HG03521 (cell line): ENCODE measurements around the gene POMP.
"Not testable (repeated sequence)": the region's sequence is repeated elsewhere in the genome, so short reads cannot be mapped to it uniquely, and the experiment has no call there.

Experiments used
- ATAC-seq: cut with Tn5 transposase; IDR thresholded peaks from one replicate; pipeline ENCODE4 v1.9.1; 2021; ENCODE audit warnings: mild to moderate bottlenecking, moderate library complexity; ENCODE audit not compliant: unreplicated experiment

Gene POMP

DNA sequence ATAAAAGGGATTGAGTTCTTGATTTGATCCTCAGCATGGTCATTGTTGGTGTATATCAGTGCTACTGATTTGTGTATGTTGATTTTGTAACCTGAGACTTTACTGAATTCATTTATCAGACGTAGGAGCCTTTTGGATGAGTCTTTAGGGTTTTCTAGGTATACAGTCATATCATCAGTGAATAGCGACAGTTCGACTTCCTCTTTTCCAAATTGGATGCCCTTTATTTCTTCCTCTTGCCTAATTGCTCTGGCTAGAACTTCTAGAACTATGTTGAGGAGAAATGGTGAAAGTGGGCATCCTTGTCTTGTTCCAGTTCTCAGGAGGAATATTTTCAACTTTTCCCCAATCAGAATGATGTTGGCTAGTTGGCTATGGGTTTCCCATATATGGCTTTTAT, 27.0 kb downstream of the POMP start:
- no peak for ATAC-seq

DNA sequence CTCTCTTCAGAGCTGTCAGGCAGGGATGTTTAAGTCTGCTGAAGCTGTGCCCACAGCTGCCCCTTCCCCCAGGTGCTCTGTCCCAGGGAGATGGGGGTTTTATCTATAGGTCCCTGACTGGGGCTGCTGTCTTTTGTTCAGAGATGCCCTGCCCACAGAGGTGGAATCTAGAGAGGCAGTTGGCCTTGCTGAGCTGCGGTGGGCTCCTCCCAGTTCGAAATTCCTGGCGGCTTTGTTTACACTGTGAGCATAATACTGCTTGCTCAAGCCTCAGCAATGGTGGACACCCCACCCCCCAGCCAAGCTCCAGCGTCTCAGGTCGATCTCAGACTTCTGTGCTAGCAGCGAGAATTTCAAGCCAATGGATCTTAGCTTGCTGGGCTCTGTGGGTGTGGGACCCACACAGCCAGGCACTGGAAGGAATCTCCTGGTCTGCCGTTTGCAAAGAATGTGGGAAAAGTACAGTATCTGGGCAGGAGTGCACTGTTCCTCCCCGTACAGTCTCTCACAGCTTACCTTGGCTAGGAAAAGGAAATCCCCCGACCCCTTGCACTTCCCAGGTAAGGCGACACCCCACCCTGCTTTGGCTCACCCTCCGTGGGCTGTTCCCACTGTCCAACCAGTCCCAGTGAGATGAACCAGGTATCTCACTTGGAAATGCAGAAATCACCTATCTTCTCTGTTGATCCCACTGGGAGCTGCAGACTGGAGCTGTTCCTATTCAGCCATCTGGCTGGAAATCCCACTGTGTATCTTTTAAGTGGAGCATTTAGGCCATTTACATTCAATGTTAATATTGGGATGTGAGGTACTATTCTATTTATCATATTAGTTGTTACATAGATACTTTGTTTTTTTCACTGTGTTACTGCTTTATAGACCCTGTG, 34.9 kb downstream of the POMP start:
- not testable (repeated sequence) for ATAC-seq

DNA sequence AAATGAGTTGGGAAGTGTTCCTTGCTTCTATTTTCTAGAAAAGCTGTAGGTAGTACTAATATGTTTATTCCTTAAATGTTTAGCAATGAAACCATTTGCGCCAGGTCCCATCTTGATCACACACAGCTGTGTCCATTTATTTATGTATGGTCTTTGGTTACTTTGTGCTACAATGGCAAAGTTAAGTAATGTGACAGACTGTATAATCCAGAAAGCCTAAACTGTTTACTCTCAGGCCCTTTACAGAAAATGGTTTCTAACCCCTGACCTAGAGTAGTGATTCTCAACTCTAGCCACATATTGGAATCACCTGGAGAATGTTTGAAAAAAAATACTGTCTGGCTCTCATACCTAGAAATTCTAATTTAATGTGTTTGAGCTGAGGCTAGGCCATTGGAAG, 38.5 kb downstream of the POMP start:
- no peak for ATAC-seq

DNA sequence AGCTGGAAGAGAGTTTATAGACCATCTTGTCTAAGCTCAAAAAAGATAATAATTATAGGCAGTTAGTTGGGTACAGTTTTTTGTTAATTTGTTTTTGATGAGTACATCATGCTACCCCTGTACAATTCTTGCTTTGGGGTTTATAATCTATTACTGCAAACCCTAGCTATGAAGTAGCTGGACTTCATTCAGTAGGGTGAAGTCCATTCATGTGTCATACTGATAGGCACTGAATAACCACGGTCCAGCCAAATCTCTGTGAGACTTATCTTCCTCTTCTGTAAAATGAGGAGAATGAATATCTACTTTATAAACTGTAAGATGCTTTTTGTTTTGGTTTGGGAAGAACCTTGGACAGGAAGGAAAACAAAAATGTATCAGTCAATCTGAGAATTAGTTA, 40.3 kb downstream of the POMP start:
- no peak for ATAC-seq

DNA sequence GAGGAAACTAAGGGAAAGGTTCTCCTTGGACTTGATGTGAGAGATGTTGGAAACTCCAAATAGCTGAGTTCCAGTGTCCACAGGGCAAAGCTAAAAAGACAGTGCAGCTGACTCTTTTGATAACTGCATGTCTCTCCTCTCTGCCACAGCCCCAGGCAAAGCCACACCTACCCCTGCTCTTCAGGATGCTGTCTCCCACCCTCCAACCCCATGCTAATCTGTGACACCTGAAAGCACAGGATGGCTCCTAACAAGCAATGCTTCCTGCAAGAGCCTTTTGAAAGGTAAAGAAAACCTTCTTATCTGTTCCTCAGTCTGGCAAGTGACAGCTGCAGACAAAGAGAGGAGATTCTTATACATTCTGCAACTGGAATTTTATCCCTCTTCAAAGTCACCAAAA, 45.4 kb downstream of the POMP start:
- ATAC-seq: no peak

DNA sequence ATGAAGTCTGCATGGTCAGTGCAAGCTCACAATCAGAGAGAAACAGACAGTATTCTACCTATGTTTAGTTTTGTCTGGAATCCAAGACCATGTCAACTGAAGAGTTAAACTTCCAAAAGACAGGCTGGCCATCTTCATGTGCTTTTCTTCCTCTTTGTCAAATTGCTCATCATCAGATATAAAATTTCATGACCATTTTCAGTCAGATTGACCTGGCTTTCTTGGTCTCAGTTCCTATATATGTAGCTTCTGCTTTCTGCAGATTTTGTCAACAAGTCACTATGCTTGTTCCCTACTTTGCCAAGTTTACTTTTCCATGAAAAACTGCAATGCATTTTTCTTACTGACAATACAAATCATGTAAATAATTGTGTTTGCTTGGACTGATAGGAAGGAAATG, 46.0 kb downstream of the POMP start:
- ATAC-seq: no peak

DNA sequence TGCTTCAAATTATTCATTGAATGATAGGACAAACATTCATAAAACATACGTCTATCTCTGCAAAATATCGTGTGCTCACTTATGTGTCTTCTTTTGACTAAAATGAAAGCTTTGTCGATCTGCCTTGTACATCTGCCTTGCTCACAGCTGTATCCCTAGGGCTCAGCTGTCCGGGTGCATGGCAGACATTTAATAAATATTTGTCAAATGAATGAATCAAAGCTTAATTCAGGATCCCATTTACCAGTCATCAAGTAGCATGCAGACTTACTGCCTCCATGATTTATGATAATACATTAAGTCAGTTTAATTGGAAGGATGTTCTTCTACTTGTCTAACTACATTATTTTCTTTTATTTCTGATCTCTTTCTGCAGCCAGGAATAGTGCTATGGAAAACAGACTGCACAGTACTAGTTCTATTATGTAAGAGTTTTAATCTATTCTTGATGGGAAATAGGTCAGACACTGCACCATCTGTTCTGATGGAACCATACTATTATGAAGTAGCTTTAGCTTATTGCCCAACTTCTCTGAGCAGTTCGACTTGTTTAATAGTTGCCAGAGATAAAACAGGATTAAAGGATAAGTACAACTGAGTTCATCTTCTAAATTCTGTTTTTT, 46.6 kb downstream of the POMP start:
- ATAC-seq: no peak

DNA sequence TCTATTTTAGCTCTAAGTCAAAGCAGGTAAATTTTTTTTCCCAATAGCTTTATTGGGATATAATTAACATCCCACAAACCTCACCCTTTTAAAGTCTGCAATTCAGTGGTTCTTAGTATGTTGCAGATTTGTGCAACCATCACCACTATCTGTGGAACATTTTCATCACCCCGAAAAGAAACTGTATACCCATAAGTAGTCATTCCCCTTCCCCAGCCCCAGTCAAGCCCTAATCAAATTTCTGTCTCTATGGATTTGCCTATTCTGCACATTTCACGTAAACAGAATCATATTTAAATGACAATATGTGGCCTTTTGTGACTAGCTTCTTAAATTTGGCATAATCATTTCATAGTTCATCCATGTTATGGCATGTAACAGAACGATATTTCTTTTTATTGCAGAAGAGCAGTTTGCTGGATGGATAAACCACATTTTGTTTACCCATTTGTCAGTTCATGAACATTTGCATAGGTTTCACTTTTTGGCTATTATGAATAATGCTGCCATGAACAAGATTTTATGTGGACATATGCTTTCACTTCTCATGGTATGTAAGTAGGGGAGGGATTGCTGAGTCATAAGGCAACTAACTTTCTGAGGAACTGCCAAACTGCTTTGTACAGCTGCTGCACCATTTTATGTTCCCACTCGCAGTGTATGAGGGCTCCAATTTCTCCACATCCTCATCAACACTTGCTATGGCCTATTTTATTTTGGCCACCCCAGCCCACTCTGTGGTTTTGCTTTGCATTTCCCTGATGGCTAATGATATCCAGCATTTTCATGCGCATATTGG, 48.9 kb downstream of the POMP start:
- ATAC-seq: peak; percentile 98

DNA sequence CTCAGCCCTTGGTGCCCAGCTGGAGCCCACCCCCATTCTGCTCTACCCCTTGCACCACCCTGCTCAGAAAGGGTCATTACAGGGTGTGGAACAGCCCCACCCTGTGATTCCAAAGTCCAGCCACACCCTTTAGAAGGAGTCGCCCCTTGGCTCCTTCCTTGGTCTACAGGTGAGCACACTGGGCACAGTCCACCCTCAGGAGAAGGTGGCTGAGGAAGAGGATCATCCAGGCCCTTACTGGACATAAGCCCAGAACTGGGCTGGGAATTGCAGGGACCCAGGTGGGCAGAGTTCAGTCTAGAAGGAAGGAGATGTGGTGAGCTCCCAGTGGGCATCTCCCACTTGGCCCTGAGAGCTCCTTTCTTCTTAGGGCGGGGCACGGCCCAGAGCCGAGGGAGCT, 51.2 kb downstream of the POMP start:
- no peak for ATAC-seq

DNA sequence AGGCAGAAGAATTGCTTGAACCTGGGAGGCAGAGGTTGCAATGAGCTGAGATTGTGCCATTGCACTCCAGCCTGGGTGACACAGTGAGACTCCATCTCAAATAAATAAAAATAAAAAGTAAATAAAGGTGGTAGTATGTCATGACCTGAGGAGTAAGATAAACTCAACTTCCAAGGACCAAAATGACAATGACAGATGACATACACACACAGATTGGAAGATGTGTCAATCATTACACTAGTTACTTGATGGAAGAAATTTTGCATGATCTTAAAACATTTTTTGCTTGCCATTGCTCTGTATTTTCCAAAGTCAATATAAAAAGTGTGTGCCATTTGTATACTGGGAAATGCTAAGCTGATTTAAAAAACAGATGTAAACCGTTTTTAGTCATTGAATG, 55.7 kb downstream of the POMP start:
- no peak for ATAC-seq

DNA sequence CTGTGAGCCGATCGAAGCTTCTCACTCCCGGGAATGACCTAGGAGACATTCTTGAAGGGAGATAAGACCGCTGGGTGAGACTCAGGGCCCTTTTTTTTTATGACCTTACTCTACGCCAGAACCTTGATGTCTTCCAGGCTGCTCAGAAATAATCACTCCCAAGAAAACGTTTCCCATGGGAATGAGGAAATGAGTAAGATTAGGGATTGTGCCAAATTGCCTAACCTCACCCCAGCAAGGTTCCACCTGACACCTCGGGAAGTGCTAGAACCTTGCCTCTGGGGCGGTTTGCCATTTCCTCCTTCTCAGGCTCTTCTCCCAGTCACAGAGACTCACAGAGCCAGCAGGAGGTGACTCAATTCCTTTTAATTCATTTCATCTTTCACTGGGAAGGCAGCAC, 57.6 kb downstream of the POMP start:
- no peak for ATAC-seq

DNA sequence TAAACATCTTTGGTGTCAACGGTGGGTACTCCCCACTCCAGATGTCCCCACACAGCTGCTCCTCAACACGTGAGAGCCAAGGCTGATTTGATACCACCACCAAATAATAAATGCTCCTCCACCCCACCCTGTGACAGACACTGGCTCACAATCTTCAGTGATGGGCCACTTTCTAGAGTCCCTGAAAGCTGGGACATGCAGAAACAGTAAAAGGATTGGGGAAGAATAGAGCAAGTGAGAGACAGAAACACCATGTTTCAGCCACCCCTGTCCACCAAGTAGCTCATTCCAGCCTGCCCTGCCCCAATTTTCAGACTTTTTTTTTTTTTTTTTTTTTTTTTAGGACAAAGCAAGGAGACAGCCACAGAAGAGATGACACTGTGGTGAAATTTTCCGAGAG, 58.2 kb downstream of the POMP start:
- ATAC-seq: no peak

DNA sequence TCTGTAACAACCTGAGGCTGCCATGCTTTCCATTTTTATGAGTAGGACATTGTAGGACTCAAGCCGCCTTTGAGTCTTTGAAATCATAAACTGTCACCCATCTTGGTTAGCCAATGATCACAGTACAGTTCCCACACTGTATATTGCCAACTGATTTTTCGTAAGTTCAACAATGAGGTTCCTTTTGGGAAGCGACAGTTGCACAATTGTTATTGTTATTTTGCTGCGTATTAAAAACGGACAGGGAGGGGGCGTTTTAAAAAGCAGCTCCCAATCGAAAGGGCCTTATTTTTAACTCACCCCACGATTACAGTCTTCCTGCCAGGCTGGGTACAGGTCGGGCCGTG, 59.2 kb downstream of the POMP start:
- ATAC-seq: no peak

DNA sequence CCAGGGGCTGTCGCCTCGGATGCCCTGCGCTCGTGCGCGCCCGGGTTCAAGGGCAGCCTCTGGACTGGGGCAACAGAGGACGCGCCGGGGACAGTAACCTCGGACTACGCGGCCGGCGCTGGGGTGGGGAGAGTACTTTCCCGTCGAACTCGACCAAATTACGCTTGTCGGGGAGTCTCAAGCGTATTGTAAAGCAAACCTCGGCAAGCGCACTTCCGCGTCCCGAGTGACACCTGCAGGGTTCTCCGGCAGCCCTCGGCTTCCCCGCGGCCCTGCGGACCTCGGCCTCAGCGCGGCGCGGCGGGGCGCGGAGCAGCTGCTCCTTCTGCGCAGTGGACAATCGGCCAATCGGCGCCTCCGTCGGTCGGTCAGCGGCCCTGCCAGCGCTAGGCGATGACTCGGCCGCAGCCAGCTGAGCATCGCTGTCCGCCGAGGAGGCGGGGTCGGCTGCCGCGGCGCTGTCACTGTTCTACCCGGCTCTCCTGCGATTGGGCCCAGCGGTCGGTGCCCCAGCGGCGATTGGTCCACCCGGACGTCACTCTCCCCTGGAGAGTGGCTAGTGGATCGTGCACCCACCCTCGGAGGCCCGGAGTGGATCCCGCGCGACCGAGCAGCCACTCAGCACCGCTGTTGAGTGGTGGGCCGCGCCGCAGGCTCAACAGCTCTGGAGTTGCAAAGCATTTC, 59.8 kb downstream of the POMP start, which contains the start of gene SLC46A3:
TSS of gene SLC46A3 (minus strand) at position 428 of the 684 bp plus-strand sequence. CDS start 972 bp downstream, outside the sequence.
- ATAC-seq: peak; percentile 97

DNA sequence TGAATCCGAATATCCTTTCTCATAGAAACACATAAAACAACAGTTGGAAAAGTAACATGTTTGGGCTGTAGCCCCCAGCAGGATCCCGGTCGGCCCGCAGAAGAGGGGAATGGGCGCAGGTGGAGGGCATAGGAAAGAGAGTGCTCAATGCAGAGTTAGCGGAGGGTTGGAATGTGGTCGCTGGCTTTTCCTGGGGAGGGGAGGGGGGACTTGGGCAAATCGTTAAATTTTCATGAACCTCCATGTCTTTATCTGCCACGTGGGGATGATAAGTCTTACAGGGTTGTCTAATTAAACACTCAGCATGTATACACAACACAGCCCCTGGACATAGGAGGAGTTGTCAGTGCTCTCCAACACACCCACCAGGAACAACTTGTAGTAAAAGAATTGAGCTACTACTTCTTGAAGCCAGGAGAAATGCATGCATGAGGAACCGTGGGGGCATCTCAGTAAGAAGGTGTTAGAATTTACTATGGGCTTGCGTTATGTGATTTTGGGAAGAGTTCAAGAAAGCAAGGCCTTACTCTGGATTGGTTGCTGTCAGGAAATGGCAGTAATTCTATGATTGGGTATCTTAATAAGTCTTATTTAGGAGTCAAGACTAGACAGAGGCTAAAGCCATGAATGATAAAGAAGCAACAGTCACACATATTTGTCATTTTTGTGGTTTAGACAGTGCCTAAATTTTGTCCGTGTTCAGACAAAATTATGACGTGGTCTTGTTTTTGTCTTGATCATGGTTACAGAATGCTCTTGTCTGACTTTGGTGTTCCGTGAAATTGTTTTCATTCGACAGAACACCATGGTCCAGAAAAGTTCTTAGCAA, 60.5 kb downstream of the POMP start:
- ATAC-seq: no peak

DNA sequence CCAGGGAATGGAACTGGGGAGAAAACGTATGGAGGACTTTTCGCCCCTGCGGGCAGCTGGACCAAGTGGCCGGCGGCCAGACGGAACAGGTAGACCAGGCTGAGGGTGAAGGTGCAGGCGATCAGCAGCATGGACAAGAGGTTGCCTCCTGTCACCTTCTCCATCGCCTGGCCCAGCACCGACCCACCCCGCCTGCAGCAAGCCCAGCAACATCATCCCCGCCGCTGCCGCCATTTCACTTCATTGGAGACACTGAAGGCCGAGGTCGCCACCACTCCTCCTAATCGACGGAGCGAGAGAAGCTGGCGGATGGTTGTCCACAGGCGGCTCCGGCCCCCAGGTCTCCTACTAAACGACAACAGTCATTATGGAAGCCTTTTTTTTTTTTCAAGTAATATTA, 64.9 kb downstream of the POMP start:
- no peak for ATAC-seq

DNA sequence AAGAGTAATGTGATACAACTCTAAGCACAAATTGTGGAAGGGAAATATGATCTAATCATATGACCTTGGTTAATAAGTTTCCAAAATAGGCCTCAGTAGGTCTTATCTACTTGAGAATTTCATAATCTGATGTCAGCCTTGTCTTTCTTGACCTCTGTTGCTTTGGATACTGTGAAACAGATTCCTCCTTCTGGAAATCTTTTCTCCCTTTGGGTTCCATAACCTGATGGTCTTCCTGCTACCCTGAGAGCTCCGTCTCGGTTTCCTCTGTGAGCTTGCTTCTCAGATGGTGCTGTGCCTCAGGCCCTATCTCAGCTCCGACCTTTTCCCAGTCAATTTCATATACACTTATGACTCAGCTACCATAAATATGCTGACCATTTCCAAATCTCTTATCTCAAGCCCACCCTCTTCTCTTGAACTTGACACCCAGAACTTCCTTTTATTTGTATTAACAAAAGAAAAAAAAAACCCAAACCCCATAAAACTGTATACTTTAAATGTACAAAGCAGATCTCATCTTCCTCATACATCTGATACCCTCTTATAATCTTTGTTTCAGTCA, 66.2 kb downstream of the POMP start:
- ATAC-seq: no peak
